CD4-positive, alpha-beta T cell treated with Interleukin-4 for 1 hour (primary cell): ENCODE results near the gene ZNHIT3.

Experiments
- DNase-seq, 2 donors: peaks; one replicate each; pipeline ENCODE4 v3.0.0-alpha.2; 2020 to 2022

The ZNHIT3 gene

GRCh38 chr17:36515837-36516236 is 29.4 kb downstream of the ZNHIT3 start:
- DNase-seq: no peak

- no peak for DNase-seq
Measured at GRCh38 chr17:36523113-36523512, 36.6 kb downstream of the ZNHIT3 start.

- DNase-seq: no peak
Measured at GRCh38 chr17:36524428-36524876, 38.0 kb downstream of the ZNHIT3 start.

GRCh38 chr17:36525113-36525512 is 38.6 kb downstream of the ZNHIT3 start:
- no peak for DNase-seq

- DNase-seq: no peak
Measured at GRCh38 chr17:36525888-36526287, 39.4 kb downstream of the ZNHIT3 start.

GRCh38 chr17:36527621-36528250 is 41.3 kb downstream of the ZNHIT3 start:
- DNase-seq: no peak

GRCh38 chr17:36529121-36529520 is 42.6 kb downstream of the ZNHIT3 start:
- no peak for DNase-seq

GRCh38 chr17:36532435-36532975 is 46.0 kb downstream of the ZNHIT3 start:
- no peak for DNase-seq

- DNase-seq: peak; percentile 56 to 63
Measured at GRCh38 chr17:36533935-36534839, 47.7 kb downstream of the ZNHIT3 start.

GRCh38 chr17:36534840-36535668 is 48.6 kb downstream of the ZNHIT3 start, which contains the start of the genes MYO19 and PIGW:
Gene MYO19, minus strand, starts transcription at chr17:36534868. Its CDS starts 2,330 bp downstream, at chr17:36532538.
Gene PIGW, plus strand, starts transcription at chr17:36534987. Its CDS starts 2,115 bp downstream, at chr17:36537102.
- DNase-seq: peak; percentile 87 to 88

GRCh38 chr17:36535669-36536081 is 49.2 kb downstream of the ZNHIT3 start:
- no peak for DNase-seq

GRCh38 chr17:36540696-36541095 is 54.2 kb downstream of the ZNHIT3 start:
- no peak for DNase-seq

GRCh38 chr17:36542755-36543154 is 56.3 kb downstream of the ZNHIT3 start:
- DNase-seq: no peak

- peak in 1 of 2 donors; percentile 37 for DNase-seq
Measured at GRCh38 chr17:36544044-36544306, 57.5 kb downstream of the ZNHIT3 start.

GRCh38 chr17:36544307-36545076 is 58.0 kb downstream of the ZNHIT3 start, which contains the start of gene GGNBP2:
Gene GGNBP2, plus strand, starts transcription at chr17:36544919. Its CDS starts 806 bp downstream, at chr17:36545725.
- peak; percentile 92 to 94 for DNase-seq

GRCh38 chr17:36545077-36545464 is 58.6 kb downstream of the ZNHIT3 start:
- DNase-seq: no peak
